Calu3 (cell line): ENCODE results near the gene ZNF213. TPM values are rescaled to one million over a fixed set of nuclear protein-coding genes. Genes with fewer than 3 reads are reported as not detected.

Source experiments
- BruUV-seq: library from RNA; stranded (reverse); fragments of 400-500 nt; replicated peaks from 2 replicates; lab custom pipeline; 2021; lab: Mats Ljungman, UMichigan
- CTCF ChIA-PET: fragments of 300-600 bp; sonication (Branson Sonifier 250); formaldehyde crosslinking; loops from one replicate; lab custom pipeline; 2022; ENCODE audit warnings: antibody characterized with exemption; lab: Charles Lee
- DNase-seq: peaks from one replicate; pipeline ENCODE4 v3.0.0; 2022
- H3K27ac Mint-ChIP-seq: one replicate; pipeline ENCODE4 v1.8.0; 2022; ENCODE audit warnings: mixed read lengths; ENCODE audit not compliant: unreplicated experiment
- H3K27me3 Mint-ChIP-seq: one replicate; pipeline ENCODE4 v1.8.0; 2022; ENCODE audit warnings: mixed read lengths; ENCODE audit not compliant: unreplicated experiment
- H3K36me3 Mint-ChIP-seq: one replicate; pipeline ENCODE4 v1.8.0; 2022; ENCODE audit warnings: mild to moderate bottlenecking, moderate library complexity, mixed read lengths; ENCODE audit not compliant: insufficient read depth, unreplicated experiment
- H3K4me1 Mint-ChIP-seq: one replicate; pipeline ENCODE4 v1.8.0; 2022; ENCODE audit warnings: mild to moderate bottlenecking, low read depth, mixed read lengths; ENCODE audit not compliant: unreplicated experiment
- H3K4me3 Mint-ChIP-seq: one replicate; pipeline ENCODE4 v1.8.0; 2022; ENCODE audit warnings: mild to moderate bottlenecking, low read depth, moderate library complexity, mixed read lengths; ENCODE audit not compliant: unreplicated experiment
- H3K9me3 Mint-ChIP-seq: one replicate; pipeline ENCODE4 v1.8.0; 2022; ENCODE audit warnings: low read depth, mixed read lengths; ENCODE audit not compliant: unreplicated experiment
- CTCF ChIP-seq: fragments of 200-600 bp; IDR thresholded peaks from one replicate; pipeline ENCODE4 v1.8.0; 2022; ENCODE audit warnings: antibody characterized with exemption; ENCODE audit not compliant: unreplicated experiment
- intact Hi-C: fragments of 100-400 bp; cut with micrococcal nuclease; formaldehyde crosslinking; loops from one replicate; pipeline ENCODE4 v1.10.0; 2022; ENCODE audit not compliant: unreplicated experiment
- total RNA-seq: library from RNA; stranded (reverse); gene quantifications from 2 replicates; pipeline ENCODE4 v1.2.3, GENCODE V29; 2022

The ZNF213 gene
- total RNA-seq, 1 experiment from 2014 or later = 11.8 TPM

- DNase-seq = peak; percentile 98
- intact Hi-C loops = loop anchor here (2.0 kb wide), 2 partner anchors 22 to 42 kb away; partner anchors contain the start of gene IL32
- H3K36me3 Mint-ChIP-seq = peaks cover 24% of the 10 kb centered on the region
- CTCF ChIA-PET = interaction anchor here (0.6 to 2.5 kb wide), 3 partner anchors 23 to 56 kb away, joined by 3 to 10 read pairs (median 4); no protein-coding TSS in a partner anchor
- no TSS peak for BruUV-seq
- H3K27me3 Mint-ChIP-seq = no peaks in the 10 kb centered on the region
- no peaks in the 10 kb centered on the region for H3K9me3 Mint-ChIP-seq
- H3K4me1 Mint-ChIP-seq = peaks cover 8% of the 10 kb centered on the region
- H3K4me3 Mint-ChIP-seq = peak overlapping the region; percentile 75
- peak overlapping the region; percentile 54 for H3K27ac Mint-ChIP-seq
- TF ChIP-seq CTCF = no peak
Observed at GRCh38 chr16:3106205-3106928, 28.5 kb upstream of the ZNF213 start.

GRCh38 chr16:3112058-3112880 lies 22.6 kb upstream of the ZNF213 start, which contains the start of gene ZNF205:
ZNF205 (plus strand) TSS chr16:3112586; CDS start chr16:3113431, 845 bp downstream.
- no peak for TF ChIP-seq CTCF
- peaks cover 23% of the 10 kb centered on the region for H3K4me1 Mint-ChIP-seq
- peak within 1 kb of the TSS; percentile 87 for H3K4me3 Mint-ChIP-seq
- H3K9me3 Mint-ChIP-seq = no peaks in the 10 kb centered on the region
- H3K27me3 Mint-ChIP-seq = no peaks in the 10 kb centered on the region
- no TSS peak for BruUV-seq
- H3K27ac Mint-ChIP-seq = peak within 1 kb of the TSS; percentile 15
- CTCF ChIA-PET = interaction anchor here (1.1 to 1.4 kb wide), 2 partner anchors 14 to 53 kb away, joined by 3 to 6 read pairs; no protein-coding TSS in a partner anchor
- intact Hi-C loops = no loop called here
- H3K36me3 Mint-ChIP-seq = peaks cover 25% of the 10 kb centered on the region
- DNase-seq = peak; percentile 93

GRCh38 chr16:3112881-3113574 lies 21.8 kb upstream of the ZNF213 start:
- H3K36me3 Mint-ChIP-seq = peaks cover 30% of the 10 kb centered on the region
- BruUV-seq = TSS peak; percentile 62
- peak overlapping the region; percentile 87 for H3K4me3 Mint-ChIP-seq
- intact Hi-C loops = no loop called here
- no peak for DNase-seq
- no peak for TF ChIP-seq CTCF
- H3K9me3 Mint-ChIP-seq = no peaks in the 10 kb centered on the region
- no peaks in the 10 kb centered on the region for H3K27me3 Mint-ChIP-seq
- CTCF ChIA-PET = interaction anchor here (1.1 to 1.4 kb wide), 2 partner anchors 15 to 54 kb away, joined by 3 to 6 read pairs; no protein-coding TSS in a partner anchor
- peaks cover 19% of the 10 kb centered on the region for H3K4me1 Mint-ChIP-seq
- H3K27ac Mint-ChIP-seq = peak overlapping the region; percentile 15
